Testis (tissue), 2 donors: ENCODE data around the gene SCNN1A.

Experiments used
- POLR2A ChIP-seq: fragments of 450-650 bp; IDR thresholded peaks from one replicate; pipeline ENCODE4 v1.6.1; 2017; ENCODE audit warnings: antibody characterized with exemption, mild to moderate bottlenecking, moderate library complexity
- TF ChIP-seq, protein P1 (sequence below), 3 experiments: fragments of 450-650 bp in 2 of 3; fragments of 200-600 bp in 1 of 3; sonication (generic) in 1 of 3; IDR thresholded peaks; one replicate each; pipeline ENCODE4 v1.5.1; 2016 to 2019; ENCODE audit warnings: antibody characterized with exemption in 3 of 3, mild to moderate bottlenecking in 2 of 3, moderate library complexity in 1 of 3

DNA sequence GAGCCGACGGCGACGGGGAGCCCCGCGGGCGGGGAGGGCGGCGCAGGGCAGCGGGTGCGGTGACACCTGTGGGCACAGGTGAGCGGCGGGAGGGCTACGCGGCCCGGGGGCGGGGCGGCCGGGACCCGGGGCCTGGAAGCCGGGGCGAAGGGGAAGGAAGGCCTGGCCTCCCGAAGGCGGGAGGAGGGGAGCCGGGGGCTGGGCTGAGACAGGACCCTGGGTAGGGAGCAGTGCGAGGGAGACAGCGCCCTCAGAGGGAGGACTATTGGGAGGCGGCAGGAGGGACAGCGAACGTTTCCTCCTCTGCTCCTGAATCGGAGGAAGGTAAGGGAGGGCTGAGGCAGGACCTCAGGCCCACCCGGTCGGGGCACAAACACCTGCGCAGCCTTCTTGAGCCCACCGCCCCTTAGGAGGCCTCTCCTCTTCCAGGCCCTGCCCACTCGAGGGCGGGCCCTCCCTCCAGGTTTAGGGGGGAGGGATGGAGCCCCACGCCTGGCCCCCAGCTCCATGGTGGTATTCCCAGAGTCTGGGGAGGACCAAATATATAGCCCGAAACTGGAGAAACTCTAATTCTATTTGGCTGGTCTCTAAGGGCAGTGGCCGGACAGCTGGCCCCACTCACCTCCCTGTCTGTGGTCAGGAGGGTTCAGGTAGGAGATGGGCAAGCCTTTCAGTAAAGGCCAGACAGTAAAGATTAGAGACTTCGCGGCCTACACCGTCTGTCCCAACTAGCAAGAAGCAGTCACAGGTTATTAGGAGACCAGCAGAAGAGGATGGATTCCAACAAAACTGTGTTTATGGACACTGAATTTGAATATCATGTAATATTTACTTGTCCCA is 64.4 kb downstream of the SCNN1A start:
- TF ChIP-seq, protein P1, sequence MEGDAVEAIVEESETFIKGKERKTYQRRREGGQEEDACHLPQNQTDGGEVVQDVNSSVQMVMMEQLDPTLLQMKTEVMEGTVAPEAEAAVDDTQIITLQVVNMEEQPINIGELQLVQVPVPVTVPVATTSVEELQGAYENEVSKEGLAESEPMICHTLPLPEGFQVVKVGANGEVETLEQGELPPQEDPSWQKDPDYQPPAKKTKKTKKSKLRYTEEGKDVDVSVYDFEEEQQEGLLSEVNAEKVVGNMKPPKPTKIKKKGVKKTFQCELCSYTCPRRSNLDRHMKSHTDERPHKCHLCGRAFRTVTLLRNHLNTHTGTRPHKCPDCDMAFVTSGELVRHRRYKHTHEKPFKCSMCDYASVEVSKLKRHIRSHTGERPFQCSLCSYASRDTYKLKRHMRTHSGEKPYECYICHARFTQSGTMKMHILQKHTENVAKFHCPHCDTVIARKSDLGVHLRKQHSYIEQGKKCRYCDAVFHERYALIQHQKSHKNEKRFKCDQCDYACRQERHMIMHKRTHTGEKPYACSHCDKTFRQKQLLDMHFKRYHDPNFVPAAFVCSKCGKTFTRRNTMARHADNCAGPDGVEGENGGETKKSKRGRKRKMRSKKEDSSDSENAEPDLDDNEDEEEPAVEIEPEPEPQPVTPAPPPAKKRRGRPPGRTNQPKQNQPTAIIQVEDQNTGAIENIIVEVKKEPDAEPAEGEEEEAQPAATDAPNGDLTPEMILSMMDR (IDR thresholded peaks at IDR 0.05) = no peak
- no peak for TF ChIP-seq POLR2A
